BJ (cell line): Measurements from ENCODE around the gene DSCAML1. TPM values are rescaled to one million over a fixed set of nuclear protein-coding genes. Genes with fewer than 3 reads are reported as not detected.

Experiments used
- CTCF ChIA-PET: fragments of 350-600 bp; formaldehyde crosslinking; extraction: SDS; loops from one replicate; lab custom pipeline; 2021; ENCODE audit warnings: antibody characterized with exemption, inconsistent platforms; lab: Yijun Ruan, JAX
- POLR2A ChIA-PET: fragments of 300-600 bp; sonication (Branson Sonifier 250); formaldehyde crosslinking; extraction: SDS; loops from one replicate; lab custom pipeline; 2021; ENCODE audit warnings: antibody characterized with exemption; lab: Charles Lee
- DNase-seq: peaks from one replicate; pipeline ENCODE4 v3.0.0-alpha.2; 2011; ENCODE audit warnings: low read depth
- H3K27me3 ChIP-seq: 2 replicates; pipeline ENCODE4 v1.6.0; 2011; ENCODE audit warnings: low read length; ENCODE audit not compliant: control insufficient read depth, insufficient read depth
- H3K36me3 ChIP-seq: 2 replicates; pipeline ENCODE4 v1.5.1; 2011; ENCODE audit warnings: low read length; ENCODE audit not compliant: control insufficient read depth, insufficient read depth
- H3K4me3 ChIP-seq: 2 replicates; pipeline ENCODE4 v1.5.1; 2011; ENCODE audit warnings: low read depth, mild to moderate bottlenecking, control low read depth, low read length
- CTCF ChIP-seq: IDR thresholded peaks from 2 replicates; pipeline ENCODE4 v1.5.1; 2011; ENCODE audit warnings: low read depth, mild to moderate bottlenecking, control low read depth, inconsistent platforms, low read length, moderate library complexity; ENCODE audit not compliant: insufficient read depth
- polyA plus RNA-seq: library from polyadenylated mRNA; depleted of rRNA; stranded (reverse); fragments of >200 nt; gene quantifications from 2 replicates; pipeline ENCODE4 v1.2.3, GENCODE V29; 2011

The DSCAML1 gene
- polyA plus RNA-seq, 1 experiment = not detected

- ChIA-PET CTCF (no interaction called here), POLR2A (no interaction called here)
- Histone ChIP-seq H3K36me3 (no peaks in the 10 kb centered on the region), H3K4me3 (no peak overlapping the region), H3K27me3 (peaks cover 4% of the 10 kb centered on the region)
- TF ChIP-seq CTCF = no peak
- DNase-seq = no peak
These were observed 268.8 kb downstream of the DSCAML1 start for GRCh38 chr11:117528097-117528721.

- H3K4me3 ChIP-seq = no peak overlapping the region
- H3K36me3 ChIP-seq = no peaks in the 10 kb centered on the region
- ChIA-PET POLR2A (no interaction called here), CTCF (interaction anchor here (0.8 kb wide), 1 partner anchor 19 kb away, joined by 3 read pairs; no protein-coding TSS in a partner anchor)
- DNase-seq = no peak
- peaks cover 4% of the 10 kb centered on the region for H3K27me3 ChIP-seq
- TF ChIP-seq CTCF = no peak
These were observed 269.7 kb downstream of the DSCAML1 start for GRCh38 chr11:117527271-117527670.

- CTCF ChIA-PET = no interaction called here
- Histone ChIP-seq H3K36me3 (no peaks in the 10 kb centered on the region), H3K27me3 (peaks cover 4% of the 10 kb centered on the region), H3K4me3 (no peak overlapping the region)
- no peak for TF ChIP-seq CTCF
- POLR2A ChIA-PET = no interaction called here
- DNase-seq = no peak
These were observed 271.0 kb downstream of the DSCAML1 start for GRCh38 chr11:117525866-117526542.

- ChIA-PET POLR2A (no interaction called here), CTCF (no interaction called here)
- Histone ChIP-seq H3K36me3 (no peaks in the 10 kb centered on the region), H3K4me3 (no peak overlapping the region), H3K27me3 (peaks cover 4% of the 10 kb centered on the region; the same call in 1 of the 2 replicates)
- TF ChIP-seq CTCF = no peak
- DNase-seq = no peak
These were observed 272.4 kb downstream of the DSCAML1 start for GRCh38 chr11:117524468-117525183.

- no peak for DNase-seq
- TF ChIP-seq CTCF = no peak
- POLR2A ChIA-PET = no interaction called here
- CTCF ChIA-PET = no interaction called here
- H3K36me3 ChIP-seq = no peaks in the 10 kb centered on the region
- H3K4me3 ChIP-seq = no peak overlapping the region
- H3K27me3 ChIP-seq = peaks cover 4% of the 10 kb centered on the region; the same call in 1 of the 2 replicates
These were observed 273.3 kb downstream of the DSCAML1 start for GRCh38 chr11:117523680-117524079.
